Activated CD4-positive, alpha-beta T cell treated with anti-CD3 and anti-CD28 coated beads, Interleukin-2, amount 50 U/mL, for 4 hours (primary cell): ENCODE measurements around the gene RAB40A.

ENCODE experiments used
- DNase-seq, 2 experiments: peaks; one replicate each; pipeline ENCODE4 v3.0.0-alpha.2; 2020

RAB40A gene, protein sequence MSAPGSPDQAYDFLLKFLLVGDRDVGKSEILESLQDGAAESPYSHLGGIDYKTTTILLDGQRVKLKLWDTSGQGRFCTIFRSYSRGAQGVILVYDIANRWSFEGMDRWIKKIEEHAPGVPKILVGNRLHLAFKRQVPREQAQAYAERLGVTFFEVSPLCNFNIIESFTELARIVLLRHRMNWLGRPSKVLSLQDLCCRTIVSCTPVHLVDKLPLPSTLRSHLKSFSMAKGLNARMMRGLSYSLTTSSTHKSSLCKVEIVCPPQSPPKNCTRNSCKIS

DNA sequence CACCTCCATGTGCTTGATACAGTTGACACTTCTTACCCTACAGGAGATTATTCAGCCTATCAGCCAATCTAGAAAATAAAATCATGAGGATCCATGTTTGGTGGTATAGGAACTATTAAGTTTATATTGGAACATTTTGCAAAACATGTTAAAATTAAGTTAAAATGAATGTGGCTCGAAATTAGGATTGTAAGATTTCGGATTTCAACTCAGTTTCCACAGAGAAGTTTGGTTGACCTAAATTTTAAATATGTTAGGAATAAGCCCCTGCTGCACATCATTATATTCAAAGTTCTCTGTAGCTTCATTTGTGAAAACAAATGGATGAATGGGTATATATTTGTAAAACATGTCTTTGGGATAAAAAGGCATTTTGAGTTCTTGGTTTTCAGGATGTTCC is at the start of gene RAB40A:
Gene RAB40A (minus strand): TSS at position 101 of the 400 bp plus-strand sequence. CDS start 18,733 bp downstream, outside the sequence.
- DNase-seq: no peak

DNA sequence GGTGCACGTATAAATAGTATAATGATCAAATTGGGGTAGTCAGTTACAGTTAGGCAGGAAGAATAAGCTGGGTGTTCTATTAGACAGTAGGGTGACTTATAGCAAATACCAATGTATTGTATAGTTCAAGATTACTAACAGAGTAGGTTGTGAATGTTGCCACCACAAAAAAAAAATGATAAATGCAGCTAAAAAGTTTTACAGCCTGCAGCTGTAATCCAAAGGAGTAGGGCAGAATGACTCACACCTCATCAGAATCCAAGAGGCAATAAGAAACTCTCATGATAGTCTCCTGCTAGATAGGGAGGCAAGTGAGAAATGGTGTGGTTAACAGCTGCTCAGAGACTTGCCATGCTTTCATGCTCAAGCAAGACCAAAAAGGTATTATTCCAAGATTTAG is 46.5 kb upstream of the RAB40A start:
- no peak for DNase-seq

DNA sequence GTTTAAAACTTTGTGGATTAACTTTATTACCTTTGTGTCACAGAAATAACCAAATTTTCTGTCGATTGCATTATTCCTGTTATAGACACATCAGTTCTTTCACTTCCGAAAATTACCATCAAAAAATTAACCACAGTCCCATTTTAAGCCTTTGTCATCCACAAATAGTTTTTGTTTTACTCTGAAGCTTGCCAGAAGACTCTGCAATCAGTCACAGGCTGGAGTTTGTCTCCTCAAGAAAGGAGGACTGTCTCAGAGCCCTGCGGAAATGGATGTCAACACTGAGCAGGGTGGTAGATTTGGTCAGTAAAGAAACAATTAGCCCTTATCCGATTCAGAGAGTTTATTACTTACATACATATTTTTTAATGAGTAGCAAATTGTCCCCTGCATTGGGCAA is 45.9 kb upstream of the RAB40A start:
- no peak for DNase-seq

DNA sequence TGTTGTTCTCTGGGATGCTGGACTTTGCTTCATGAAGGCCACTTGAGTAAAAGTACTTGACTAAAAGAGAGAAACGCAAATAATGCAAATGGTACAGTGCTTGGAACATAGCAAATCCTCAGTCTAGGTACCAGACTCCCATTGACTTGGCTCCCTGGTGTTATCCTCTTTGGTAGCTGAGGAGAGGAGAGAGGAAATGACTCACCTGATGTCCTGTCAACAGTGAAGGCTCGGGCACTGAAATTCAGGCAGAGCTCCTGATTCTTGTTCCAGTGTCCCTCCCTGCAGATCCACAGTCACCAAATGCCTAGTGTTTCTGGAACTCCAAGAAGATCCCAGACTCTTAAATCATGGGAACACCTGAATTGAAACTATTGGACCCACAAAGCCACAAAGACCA is 43.5 kb upstream of the RAB40A start:
- no peak for DNase-seq

DNA sequence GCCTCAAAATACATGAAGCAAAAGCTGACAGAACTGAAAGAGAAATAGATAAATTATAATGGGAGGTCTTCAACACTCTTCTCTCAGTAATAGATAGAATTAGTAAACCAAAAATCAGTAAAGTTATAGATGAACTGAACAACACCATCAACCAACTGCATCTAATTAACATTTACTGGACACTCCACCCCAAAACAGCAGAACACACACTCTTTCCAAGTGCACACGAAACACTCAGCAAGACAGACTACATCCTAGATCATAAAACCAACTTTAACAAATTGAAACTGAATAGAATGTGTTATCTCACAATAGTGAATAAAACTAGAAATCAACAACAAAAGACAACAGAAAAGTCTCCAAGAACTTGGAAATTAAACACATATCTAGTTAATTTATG is 41.0 kb upstream of the RAB40A start:
- no peak for DNase-seq

DNA sequence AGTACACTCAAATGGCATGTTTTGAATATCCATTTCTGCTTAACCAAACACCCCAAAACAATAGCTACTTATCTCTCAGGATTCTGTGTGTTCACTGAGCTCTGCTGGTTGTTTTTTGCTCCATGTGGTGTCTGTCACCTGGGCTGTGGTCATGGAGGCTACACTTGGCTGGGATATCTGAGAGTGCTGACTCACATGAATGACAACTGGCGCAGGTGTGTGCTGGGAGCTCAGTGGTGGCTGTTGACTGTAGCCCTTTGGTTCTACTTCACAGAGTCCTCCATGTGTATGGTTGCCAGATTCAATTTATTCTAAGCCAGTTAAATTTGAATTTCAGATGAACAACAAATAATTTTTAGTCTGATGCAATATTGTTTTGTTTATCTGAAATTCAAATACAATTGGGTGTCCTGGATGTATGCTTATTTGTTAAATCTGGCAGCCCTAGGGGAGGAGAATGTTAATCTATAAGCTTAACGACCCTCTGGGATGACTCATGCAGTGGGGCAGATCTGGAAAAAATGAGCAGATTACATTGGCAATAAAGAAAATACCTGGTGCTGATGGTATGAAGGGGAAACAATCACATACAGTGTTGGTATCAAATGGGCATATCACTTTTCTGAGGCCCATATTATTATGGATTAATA is 37.8 kb upstream of the RAB40A start:
- DNase-seq: no peak

DNA sequence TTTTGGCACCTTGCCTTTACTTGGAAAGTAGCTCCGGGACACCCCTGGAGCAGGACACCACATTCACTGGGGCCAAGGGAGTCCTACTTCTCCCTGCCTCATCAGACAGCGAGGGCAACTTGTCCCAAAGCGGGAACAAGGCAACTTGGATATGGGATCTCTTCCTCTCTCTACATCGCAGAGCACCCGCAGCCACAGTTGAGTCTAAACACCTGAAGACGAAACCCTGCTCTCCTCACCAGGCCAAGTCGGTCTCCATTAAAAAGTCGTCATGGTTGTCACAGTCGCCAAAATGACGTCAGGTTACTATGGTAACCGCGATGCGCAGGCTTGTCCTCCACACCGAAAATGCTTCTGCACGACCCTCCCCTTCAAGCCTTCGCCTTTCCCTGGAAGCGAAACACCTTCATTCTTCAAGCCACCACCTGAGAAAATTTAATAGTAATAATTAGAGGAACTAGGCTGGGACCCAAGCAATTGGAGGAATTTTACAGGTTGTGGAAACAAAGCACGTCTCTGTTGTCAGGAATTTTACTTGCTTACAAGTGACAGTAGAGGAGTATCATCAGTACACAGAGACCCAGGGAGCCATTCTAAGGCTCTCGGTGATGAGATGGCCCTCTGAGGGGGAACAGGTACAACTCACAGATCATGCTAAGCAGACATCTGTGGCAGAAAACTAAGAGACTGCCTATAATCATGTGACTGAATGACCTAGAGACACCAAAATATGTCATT is 35.6 kb upstream of the RAB40A start:
- peak; percentile 48 to 49 for DNase-seq

DNA sequence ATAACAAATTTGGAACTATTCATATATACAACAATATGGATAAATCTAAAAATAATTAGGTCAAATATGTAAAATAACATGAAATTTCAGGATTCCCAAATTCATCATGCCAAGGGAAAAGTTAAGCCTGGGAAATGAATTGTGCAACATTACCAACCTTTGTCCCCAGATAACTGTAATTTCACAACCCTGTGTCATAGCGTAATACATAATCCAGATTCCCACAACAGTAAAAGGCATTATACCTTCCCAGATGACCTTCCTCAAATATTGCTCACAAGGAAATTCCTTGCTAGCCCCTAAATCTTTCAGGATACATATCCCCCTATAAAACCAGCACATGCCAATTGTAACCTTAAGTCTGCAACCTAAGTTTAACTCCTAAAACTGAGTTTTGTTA is 32.9 kb upstream of the RAB40A start:
- no peak for DNase-seq

DNA sequence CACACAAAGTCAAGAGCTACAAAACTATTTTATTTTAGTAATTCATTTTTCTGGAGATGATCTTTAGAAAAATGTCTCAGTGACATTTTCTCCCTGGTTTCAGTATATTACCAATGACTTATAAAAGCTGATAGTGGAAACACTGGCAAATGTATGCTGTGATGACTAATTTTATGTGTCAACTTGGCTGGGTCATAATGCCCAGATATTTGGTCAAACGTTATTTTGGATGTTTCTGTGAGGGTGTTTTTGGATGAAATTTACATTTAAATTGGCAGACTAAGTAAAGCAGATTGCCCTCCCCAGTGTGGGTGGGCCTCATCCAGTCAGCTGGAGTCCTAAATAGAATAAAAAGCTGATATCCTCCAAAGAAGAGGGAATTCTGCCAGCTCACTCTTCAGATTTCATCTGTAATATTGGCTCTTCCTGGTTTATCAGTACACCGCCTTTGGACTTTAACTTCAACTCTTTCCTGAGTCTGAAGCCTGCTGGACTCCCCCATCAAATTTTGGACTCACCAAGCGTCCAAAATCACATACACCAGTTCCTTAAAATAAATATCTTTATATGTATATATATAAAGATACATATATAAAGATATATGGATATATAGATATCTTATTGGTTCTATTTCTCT is 31.2 kb upstream of the RAB40A start:
- no peak for DNase-seq

DNA sequence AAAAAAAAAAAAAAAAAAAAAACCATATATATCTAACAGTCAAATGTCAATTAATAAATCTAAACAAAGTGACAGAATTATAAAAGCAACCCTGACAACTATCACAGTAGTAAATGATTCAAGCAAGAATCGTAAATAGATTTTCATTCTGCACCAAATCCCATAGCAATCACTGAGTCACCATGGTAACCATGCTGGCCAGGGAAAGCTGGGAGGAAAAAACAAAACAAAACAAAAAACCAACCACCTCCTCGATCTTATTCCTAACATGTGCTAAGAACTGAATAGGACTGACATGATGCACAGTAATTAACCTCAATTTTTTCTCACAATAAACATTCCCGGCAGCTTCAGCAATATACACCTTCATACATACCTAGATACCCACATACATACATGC is 30.6 kb upstream of the RAB40A start:
- no peak for DNase-seq

DNA sequence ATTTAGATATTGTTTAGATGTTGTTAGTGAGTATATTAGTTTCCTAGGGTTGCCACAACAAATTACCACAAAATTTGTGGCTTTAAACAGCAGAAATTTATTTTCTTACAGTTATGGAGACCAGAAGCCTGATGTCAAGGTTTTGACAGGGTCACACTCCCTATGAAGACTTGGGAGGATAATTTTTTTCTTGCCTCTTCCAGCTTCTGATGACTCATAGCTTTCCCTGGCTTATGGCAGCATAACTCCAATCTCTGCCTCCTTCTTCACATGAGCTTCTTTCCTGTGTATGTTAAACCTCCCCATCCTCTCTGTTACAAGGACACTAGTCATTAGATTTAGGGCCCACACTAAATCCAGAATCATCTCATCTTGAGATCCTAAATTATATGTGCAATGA is 20.9 kb upstream of the RAB40A start:
- DNase-seq: no peak

DNA sequence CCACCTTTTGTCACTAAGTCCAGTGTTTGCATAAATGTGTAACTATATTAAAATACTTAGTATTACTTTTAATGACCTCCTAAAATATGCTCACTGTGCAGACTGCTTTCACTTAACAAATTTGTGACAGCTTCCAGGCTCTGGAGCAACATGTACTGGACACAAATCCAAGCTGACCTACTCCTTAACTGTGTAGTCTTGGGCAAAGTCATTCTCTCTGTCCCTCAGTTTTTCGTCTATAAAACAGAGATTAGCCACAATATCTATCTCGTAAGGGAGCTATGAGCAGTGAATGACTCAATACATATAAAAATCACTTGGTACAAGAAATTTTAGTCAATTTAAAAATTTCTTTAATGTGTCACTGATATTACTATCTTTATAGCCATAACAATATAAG is 20.4 kb upstream of the RAB40A start:
- DNase-seq: no peak

DNA sequence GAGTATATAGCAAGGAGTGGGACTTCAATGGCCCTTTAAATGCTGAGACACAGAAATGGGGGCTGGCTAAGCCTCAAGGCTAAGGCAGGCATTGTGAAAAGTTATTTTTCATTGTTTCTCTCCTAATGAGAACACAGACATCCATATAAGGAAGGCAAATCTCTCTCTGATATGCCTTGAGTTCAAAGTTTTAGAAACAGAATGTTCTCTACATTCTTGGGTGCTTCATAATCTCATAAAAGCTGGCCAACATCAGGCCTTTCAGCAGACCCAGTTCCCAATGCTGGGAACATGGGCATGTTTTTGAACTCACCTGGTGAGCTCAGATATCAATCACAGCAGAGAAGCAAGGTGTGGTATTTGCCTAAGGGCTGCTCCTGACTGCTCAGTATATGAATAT is 19.4 kb upstream of the RAB40A start:
- no peak for DNase-seq

DNA sequence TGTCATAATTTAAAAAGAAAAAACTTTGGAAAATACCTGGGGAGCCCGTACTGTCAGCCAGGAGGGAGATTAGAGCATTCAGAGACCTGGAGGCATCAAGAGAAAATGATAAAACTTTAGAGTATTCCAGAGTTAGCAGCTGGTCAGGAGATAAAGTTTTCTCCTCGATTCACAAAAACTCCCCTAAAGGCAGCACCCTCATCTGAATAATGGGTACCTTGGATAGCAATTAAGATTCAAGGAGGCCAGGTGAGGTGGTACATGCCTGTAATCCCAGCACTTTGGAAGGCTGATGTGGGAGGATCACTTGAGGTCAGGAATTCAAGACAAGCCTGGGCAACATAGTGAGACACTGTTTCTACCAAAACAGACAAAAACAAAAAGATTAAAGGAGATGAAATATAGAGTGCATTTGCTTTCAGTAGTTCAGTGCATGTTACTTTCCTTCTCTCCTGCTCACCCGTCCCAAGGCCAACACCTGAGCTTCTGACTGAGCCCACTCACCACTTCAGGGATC is 18.6 kb upstream of the RAB40A start:
- no peak for DNase-seq

DNA sequence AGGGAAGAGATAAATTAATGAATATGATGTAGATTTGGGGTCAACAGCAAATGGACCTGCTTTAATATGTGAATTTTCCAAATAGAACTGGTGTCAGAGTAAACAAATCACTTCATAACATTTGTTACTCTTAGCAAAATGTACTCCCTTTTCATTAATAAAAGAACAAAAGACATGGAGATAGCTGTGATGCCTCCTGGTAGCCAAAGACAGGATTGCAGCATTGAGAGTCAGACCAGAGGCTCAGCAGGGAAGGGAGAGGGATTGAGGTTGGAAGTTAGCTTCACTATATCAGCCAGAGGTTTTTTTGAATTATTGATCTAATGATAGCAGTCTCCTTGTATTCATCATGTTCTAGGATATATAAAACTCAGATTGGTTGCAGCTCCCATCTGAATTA is 17.4 kb upstream of the RAB40A start:
- no peak for DNase-seq

DNA sequence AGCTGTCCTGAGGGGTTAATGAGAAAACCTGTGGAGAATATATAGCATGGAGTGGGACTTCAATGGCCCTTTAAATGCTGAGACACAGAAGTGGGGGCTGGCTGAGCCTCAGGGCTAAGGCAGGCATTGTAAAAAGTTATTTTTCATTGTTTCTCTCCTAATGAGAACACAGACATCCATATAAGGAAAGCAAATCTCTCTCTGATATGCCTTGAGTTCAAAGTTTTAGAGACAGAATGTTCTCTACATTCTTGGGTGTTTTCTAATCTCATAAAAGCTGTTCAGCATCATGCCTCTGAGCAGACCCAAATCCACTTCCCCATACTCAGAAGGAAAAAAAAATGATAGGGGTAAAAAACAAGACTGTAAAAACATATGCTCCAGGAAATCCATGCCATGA is 16.8 kb upstream of the RAB40A start:
- no peak for DNase-seq

DNA sequence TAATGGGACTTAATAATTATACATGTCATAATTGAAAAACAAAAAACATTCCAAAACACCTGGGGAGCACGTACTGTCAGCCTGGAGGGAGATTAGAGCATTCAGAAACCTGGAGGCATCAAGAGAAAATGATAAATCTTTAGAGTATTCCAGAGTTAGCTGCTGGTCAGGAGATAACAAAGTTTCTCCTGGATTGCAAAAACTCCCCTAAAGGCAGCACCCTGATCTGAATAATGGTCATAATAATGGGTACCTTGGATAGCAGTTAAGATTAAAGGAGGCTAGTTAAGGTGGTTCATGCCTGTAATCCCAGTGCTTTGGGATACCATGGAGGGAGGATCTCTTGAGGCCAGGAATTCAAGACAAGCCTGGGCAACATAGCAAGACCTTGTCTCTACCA is 15.9 kb upstream of the RAB40A start:
- DNase-seq: no peak

DNA sequence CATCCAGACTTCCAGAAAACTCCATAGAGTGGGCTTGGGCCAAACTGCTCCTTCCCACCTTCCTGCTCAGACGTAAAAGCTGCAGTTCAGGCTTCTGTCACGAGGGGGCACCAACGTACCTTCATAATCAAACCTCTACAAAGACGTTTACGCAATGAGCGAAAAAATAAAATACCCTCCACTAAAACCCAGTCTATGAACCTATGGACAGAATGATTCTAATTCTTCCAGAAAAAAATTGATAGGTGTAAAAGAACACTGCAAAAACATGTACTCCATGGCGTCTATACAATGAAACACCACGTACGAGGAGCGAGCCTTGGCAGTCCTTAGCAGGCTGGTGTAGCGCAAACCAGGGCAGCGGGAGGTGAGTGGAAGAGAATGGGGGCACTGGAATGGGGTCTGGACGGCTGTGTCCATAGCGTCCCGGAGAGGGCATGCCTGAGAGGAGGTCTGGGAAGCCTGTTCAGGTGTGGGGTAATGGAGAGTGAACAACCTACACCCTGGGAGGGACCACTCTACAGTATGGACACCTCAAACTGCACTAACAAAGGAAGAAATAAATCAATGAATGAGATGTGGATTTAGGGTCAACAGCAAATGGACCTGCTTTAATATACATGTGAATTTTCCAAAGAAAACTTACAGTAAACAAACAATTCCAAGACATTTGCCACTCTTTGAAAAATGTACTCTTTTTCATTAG is 14.4 kb upstream of the RAB40A start:
- DNase-seq: peak; percentile 60 to 66

DNA sequence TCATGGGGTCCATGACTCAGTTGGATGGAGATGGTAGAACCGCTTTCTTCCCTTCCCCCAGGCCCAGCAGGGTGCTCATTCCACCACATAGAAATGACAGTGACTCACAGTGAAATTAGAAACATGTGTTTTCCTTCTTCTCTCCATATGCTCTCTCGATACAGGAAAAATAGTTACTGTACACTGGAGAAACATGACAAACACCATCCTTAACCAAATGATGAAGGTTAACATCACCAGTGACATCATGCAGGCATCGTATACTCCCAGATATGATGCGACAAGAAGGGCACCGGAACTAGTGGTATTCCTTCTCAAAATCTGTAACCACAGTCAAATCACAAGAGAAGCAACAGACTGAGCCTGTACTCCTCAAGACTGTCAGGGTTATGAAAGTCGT is 11.7 kb upstream of the RAB40A start:
- no peak for DNase-seq

DNA sequence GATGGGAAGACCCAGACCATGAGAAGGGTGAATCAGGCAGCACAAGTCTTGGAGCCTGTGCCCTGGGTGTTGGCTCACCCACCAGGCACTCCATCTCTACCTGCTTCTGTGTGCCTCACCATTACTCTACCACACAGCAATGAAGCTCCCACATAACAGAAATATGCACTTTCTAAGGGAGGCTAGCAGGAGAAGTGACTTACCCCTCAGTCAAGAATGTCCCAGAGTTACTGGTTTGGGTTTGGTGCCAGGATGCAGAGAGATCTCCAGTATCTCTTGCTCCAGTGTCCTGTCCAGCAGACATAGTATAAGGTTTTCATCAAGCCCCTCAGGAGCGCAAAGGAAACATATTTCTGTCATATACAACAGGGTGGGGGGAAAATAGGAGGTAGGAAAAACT is 11.3 kb upstream of the RAB40A start:
- DNase-seq: no peak

DNA sequence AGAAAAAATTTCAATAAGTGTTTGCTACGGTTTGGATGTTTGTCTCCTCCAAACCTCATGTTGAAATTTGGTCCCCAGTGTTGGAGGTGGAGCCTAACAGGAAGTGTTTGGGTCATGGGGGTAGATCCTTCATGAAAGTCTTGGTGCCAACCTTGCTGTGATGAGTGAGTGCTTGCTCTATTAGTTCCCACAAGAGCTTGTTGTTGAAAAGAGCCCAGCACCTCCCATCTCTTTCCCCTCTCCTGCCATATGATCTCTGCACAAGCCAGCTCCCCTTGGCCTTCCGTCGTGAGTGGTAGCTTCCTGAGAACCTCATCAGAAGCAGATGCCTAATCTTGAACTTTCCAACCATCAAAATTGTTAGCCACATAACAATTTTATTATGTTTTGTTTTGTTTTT is 10.3 kb upstream of the RAB40A start:
- DNase-seq: no peak

DNA sequence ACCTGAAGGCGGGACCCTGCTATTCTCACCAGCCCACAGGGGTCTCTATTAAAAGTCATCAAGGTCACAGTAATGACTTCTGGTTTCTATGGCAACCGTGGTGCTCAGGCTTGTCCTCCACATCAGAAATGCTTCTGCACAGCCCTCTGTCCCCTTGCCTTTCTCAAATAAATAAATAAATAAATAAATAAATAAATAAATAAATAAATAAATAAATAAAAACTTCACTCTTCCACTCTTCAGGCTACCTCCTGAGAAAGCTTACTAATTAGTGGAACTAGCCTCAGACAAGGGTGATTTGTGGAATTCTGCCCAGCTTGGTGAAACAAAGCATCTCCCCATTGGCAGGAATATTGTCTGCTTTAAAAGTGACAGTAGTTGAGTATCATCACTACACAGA is 5.5 kb upstream of the RAB40A start:
- no peak for DNase-seq

DNA sequence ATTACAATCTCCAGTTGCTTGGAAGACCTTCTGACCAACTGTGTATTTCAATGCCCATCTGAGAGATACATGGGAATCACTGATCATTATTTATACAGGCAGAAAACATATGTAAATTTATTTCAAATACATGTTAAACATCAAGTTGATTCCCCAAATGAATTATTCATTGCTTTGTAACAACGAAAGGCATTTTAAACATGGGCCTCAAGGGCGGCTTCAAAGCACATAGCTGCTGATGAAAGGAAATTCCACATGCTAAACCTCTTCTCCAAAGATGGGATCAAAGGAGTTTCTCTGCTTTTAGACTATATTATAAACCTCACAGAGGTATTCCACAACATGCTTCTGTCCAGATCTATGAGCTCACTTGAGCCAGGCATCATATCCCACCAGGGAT is 4.3 kb upstream of the RAB40A start:
- no peak for DNase-seq
